Ascending aorta (tissue), 2 donors: ENCODE measurements around the gene TECPR2. TPM values are rescaled to one million over a fixed set of nuclear protein-coding genes. Genes with fewer than 3 reads are reported as not detected.
A peak's percentile ranks its signal among the peaks of the same experiment; 100 is the strongest.

Source experiments
- DNase-seq, 2 donors: peaks; one replicate each; pipeline ENCODE4 v3.0.0-alpha.2; 2019; ENCODE audit warnings: low spot score in 2 of 2
- H3K27ac ChIP-seq, 2 donors: fragments of 200-600 bp; sonication (generic); one replicate each; pipeline ENCODE4 v1.5.1; 2016 to 2017; ENCODE audit warnings: mild to moderate bottlenecking in 1 of 2
- H3K27me3 ChIP-seq: fragments of 200-600 bp; sonication (generic); one replicate; pipeline ENCODE4 v1.5.1; 2017
- H3K36me3 ChIP-seq, 2 donors: fragments of 200-600 bp; sonication (generic); one replicate each; pipeline ENCODE4 v1.5.1; 2016
- H3K4me1 ChIP-seq, 2 donors: fragments of 200-600 bp; sonication (generic); one replicate each; pipeline ENCODE4 v1.5.1; 2016 to 2017; ENCODE audit warnings: mild to moderate bottlenecking in 1 of 2
- H3K4me3 ChIP-seq, 2 donors: fragments of 200-600 bp; sonication (generic); one replicate each; pipeline ENCODE4 v1.5.1; 2016 to 2017; ENCODE audit warnings: mild to moderate bottlenecking in 1 of 2
- H3K9me3 ChIP-seq, 2 donors: fragments of 200-600 bp; sonication (generic); one replicate each; pipeline ENCODE4 v1.5.1; 2016
- CTCF ChIP-seq, 3 experiments: fragments of 200-600 bp in 2 of 3; fragments of 450-650 bp in 1 of 3; sonication (generic) in 2 of 3; IDR thresholded peaks; one replicate each; pipeline ENCODE4 v1.5.1; 2016 to 2019; ENCODE audit warnings: antibody characterized with exemption in 3 of 3, mild to moderate bottlenecking in 1 of 3, moderate library complexity in 1 of 3
- intact Hi-C: fragments of 100-400 bp; cut with DNase I; formaldehyde crosslinking; loops from one replicate; pipeline ENCODE4 v1.15.1; 2023
- total RNA-seq: library from RNA; depleted of rRNA; stranded (reverse); fragments of >200 nt; gene quantifications from one replicate; pipeline ENCODE4 v1.1.0, GENCODE V29; 2016

Gene TECPR2
- total RNA-seq, 1 donor from 2014 or later = 27.0 TPM

DNA sequence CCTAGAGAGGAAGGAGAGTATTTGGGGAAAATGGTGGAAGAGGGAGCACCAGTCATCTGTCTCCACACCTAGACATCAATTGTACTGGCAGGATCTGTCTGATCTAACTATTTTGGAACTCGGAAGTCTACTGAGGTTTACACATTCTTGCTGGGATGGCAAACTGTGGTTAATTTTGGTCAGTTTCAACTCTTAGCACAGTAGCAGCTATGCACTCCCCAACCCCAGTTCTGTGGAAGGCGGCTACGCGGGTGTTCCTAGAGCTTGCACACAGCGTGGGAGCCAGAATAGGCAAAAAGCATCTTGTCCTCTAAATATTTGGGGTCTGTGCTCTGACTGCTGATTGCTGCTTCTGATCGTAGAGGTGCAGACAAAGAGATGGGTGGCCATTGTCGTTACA is 33.8 kb downstream of the TECPR2 start:
- Histone ChIP-seq H3K4me1 (no peaks in the 10 kb centered on the region), H3K9me3 (peaks cover 0 to 18% of the 10 kb centered on the region in 2 donors), H3K36me3 (peaks cover 0 to 22% of the 10 kb centered on the region in 2 donors), H3K27ac (no peak overlapping the region), H3K27me3 (no peaks in the 10 kb centered on the region), H3K4me3 (no peak overlapping the region)
- intact Hi-C loops = no loop called here
- TF ChIP-seq CTCF (IDR thresholded peaks at IDR 0.05) = no peak
- no peak for DNase-seq

DNA sequence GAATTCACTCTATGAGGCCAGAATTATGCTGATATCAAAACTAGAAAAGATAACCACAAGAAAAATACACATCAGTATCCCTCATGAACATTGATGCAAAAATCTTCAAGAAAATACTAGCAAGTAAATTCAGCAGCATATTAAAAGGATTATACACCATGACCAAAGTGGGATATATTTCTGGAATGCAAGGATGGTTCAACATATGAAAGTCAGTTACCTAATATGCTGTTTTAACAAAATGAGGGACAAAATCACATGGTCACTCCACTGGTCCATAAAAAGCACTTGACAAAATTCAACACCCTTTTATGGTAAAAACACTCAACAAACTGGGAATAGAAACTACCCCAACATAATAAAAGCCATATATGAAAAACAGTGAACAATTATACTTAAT is 40.3 kb downstream of the TECPR2 start:
- Histone ChIP-seq H3K27ac (no peak overlapping the region), H3K36me3 (peaks cover 0 to 12% of the 10 kb centered on the region in 2 donors), H3K27me3 (no peaks in the 10 kb centered on the region), H3K9me3 (peaks cover 0 to 35% of the 10 kb centered on the region in 2 donors), H3K4me3 (no peak overlapping the region), H3K4me1 (peaks cover 0 to 6% of the 10 kb centered on the region in 2 donors)
- intact Hi-C loops = no loop called here
- no peak for DNase-seq
- TF ChIP-seq CTCF (IDR thresholded peaks at IDR 0.05) = no peak

- no peak for DNase-seq
- H3K27me3 ChIP-seq = no peaks in the 10 kb centered on the region
- H3K27ac ChIP-seq = peak overlapping the region; percentile 68 to 90
- intact Hi-C loops = no loop called here
- peaks cover 0 to 12% of the 10 kb centered on the region in 2 donors for H3K4me1 ChIP-seq
- peaks cover 0 to 3% of the 10 kb centered on the region in 2 donors for H3K36me3 ChIP-seq
- no peak for TF ChIP-seq CTCF (IDR thresholded peaks at IDR 0.05)
- peaks cover 0 to 16% of the 10 kb centered on the region in 2 donors for H3K9me3 ChIP-seq
- H3K4me3 ChIP-seq = no peak overlapping the region
Observed at GRCh38 chr14:102407258-102407657, 44.5 kb downstream of the TECPR2 start.

GRCh38 chr14:102408724-102409123 is 46.0 kb downstream of the TECPR2 start:
- no peak for TF ChIP-seq CTCF (IDR thresholded peaks at IDR 0.05)
- peak in 1 of 2 donors; percentile 75 for DNase-seq
- Histone ChIP-seq H3K4me1 (peaks cover 0 to 12% of the 10 kb centered on the region in 2 donors), H3K4me3 (no peak overlapping the region), H3K36me3 (peaks cover 0 to 3% of the 10 kb centered on the region in 2 donors), H3K27ac (peak overlapping the region; percentile 68 to 90), H3K9me3 (peaks cover 0 to 1% of the 10 kb centered on the region in 2 donors), H3K27me3 (no peaks in the 10 kb centered on the region)
- intact Hi-C loops = loop anchor here (1.0 kb wide), 1 partner anchor 45 kb away; no protein-coding TSS in a partner anchor

DNA sequence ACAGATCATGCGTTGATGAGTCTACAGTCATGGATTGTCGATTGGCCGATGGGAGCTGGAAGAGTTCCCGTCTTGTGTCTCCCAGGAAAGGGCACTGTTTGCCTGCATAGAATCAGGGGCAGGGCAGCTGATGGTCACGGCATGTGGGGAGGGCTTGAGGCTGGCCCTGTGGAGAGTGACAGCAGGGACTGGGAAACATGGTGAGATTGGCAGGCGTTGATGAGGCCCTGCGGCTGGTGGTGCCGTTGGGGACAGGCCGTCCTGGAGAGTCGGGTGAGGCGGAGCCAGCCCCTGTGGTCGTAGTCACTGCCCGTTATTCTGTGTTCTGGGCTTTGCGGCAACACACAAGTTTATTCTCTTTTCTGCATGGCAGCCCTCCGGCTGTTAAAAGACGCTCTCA is 52.9 kb downstream of the TECPR2 start:
- H3K27me3 ChIP-seq = no peaks in the 10 kb centered on the region
- DNase-seq = no peak
- peaks cover 18 to 20% of the 10 kb centered on the region in 2 donors for H3K36me3 ChIP-seq
- no peak overlapping the region for H3K27ac ChIP-seq
- H3K4me3 ChIP-seq = no peak overlapping the region
- intact Hi-C loops = no loop called here
- H3K4me1 ChIP-seq = no peaks in the 10 kb centered on the region
- H3K9me3 ChIP-seq = no peaks in the 10 kb centered on the region
- no peak for TF ChIP-seq CTCF (IDR thresholded peaks at IDR 0.05)

DNA sequence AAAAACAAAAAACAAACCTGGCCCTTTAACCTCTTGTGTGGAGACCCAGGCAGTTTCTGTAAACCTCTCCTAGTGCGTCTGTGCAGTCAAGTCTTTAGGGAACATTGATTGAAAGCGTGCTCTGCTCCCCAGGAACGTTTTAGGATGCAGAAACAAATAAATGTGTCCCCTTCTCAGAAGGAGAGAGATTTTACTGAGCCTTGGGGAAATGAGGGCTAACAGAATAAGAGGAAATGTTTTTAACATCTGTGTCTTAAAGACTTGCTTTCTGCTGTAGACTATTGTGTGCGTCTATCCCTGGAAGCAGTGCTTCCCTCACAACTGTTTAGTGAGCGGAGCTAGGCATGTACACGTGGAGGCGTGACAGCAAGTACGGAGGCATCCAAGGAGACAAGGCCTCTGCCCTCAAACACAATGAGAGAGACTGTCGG is 54.3 kb downstream of the TECPR2 start:
- intact Hi-C loops = no loop called here
- H3K27me3 ChIP-seq = no peaks in the 10 kb centered on the region
- H3K36me3 ChIP-seq = peaks cover 20 to 28% of the 10 kb centered on the region in 2 donors
- DNase-seq = no peak
- no peak overlapping the region for H3K27ac ChIP-seq
- H3K4me1 ChIP-seq = no peaks in the 10 kb centered on the region
- no peaks in the 10 kb centered on the region for H3K9me3 ChIP-seq
- TF ChIP-seq CTCF (IDR thresholded peaks at IDR 0.05) = no peak
- H3K4me3 ChIP-seq = no peak overlapping the region
